GM23248 (cell line): ENCODE results near the gene ZNF865. TPM values are rescaled to one million over a fixed set of nuclear protein-coding genes. Genes with fewer than 3 reads are reported as not detected.

Experiments
- DNase-seq: peaks from one replicate; pipeline ENCODE4 v3.0.0-alpha.2; 2015
- H2AFZ ChIP-seq: fragments of 200-600 bp; sonication (generic); 2 replicates; pipeline ENCODE4 v1.6.1; 2016; ENCODE audit warnings: antibody characterized with exemption
- H3F3A ChIP-seq: fragments of 200-600 bp; sonication (generic); 2 replicates; pipeline ENCODE4 v1.6.1; 2016; ENCODE audit warnings: mild to moderate bottlenecking, antibody characterized with exemption, mixed run types; ENCODE audit not compliant: insufficient read depth
- H3K27ac ChIP-seq: fragments of 200-600 bp; sonication (generic); 2 replicates; pipeline ENCODE4 v1.5.1; 2016; ENCODE audit warnings: mild to moderate bottlenecking
- H3K27me3 ChIP-seq: fragments of 200-600 bp; sonication (generic); replicated peaks from 2 replicates; pipeline ENCODE4 v1.6.1; 2016; ENCODE audit warnings: mild to moderate bottlenecking; ENCODE audit not compliant: insufficient read depth
- H3K36me3 ChIP-seq: fragments of 200-600 bp; sonication (generic); 2 replicates; pipeline ENCODE4 v1.6.1; 2016; ENCODE audit warnings: low read depth, mild to moderate bottlenecking
- H3K4me1 ChIP-seq: fragments of 200-600 bp; sonication (generic); 2 replicates; pipeline ENCODE4 v1.6.1; 2016; ENCODE audit warnings: mild to moderate bottlenecking; ENCODE audit not compliant: insufficient read depth
- H3K4me2 ChIP-seq: fragments of 200-600 bp; sonication (generic); one replicate; pipeline ENCODE4 v1.6.1; 2016; ENCODE audit warnings: mild to moderate bottlenecking; ENCODE audit not compliant: unreplicated experiment
- H3K4me3 ChIP-seq: fragments of 200-600 bp; sonication (generic); 2 replicates; pipeline ENCODE4 v1.5.1; 2016; ENCODE audit warnings: mild to moderate bottlenecking
- H3K79me2 ChIP-seq: fragments of 200-600 bp; sonication (generic); 2 replicates; pipeline ENCODE4 v1.6.1; 2016; ENCODE audit warnings: mild to moderate bottlenecking; ENCODE audit not compliant: insufficient read depth
- H3K9ac ChIP-seq: fragments of 200-600 bp; sonication (generic); 2 replicates; pipeline ENCODE4 v1.6.1; 2016; ENCODE audit warnings: mild to moderate bottlenecking
- H3K9me2 ChIP-seq: fragments of 200-600 bp; sonication (generic); 2 replicates; pipeline ENCODE4 v1.6.1; 2016; ENCODE audit warnings: mixed run types, mild to moderate bottlenecking, moderate library complexity; ENCODE audit not compliant: insufficient read depth
- H3K9me3 ChIP-seq: fragments of 200-600 bp; sonication (generic); one replicate; pipeline ENCODE4 v1.6.1; 2017; ENCODE audit warnings: low read depth
- H4K20me1 ChIP-seq: fragments of 200-600 bp; sonication (generic); 2 replicates; pipeline ENCODE4 v1.6.0; 2016; ENCODE audit not compliant: insufficient read depth
- EZH2 ChIP-seq: fragments of 200-600 bp; sonication (generic); IDR thresholded peaks from 2 replicates; pipeline ENCODE4 v1.6.1; 2018; ENCODE audit warnings: antibody characterized with exemption, mild to moderate bottlenecking; ENCODE audit not compliant: insufficient read depth, poor library complexity, severe bottlenecking
- EZH2phosphoT487 ChIP-seq: fragments of 200-600 bp; sonication (generic); IDR thresholded peaks from 2 replicates; pipeline ENCODE4 v1.6.1; 2018; ENCODE audit warnings: antibody characterized with exemption, moderate library complexity, mild to moderate bottlenecking, low read depth; ENCODE audit not compliant: insufficient read depth
- WGBS, 2 experiments: methylation state at CpG; one replicate each; pipeline ENCODE4 v1.1.6; 2015 to 2017; ENCODE audit warnings: low lambda C conversion rate in 2 of 2, low coverage in 1 of 2; ENCODE audit errors: missing lambda C conversion rate in 2 of 2; 5-methylcytosine and 5-hydroxymethylcytosine counted together
- in situ Hi-C: fragments of 300-500 bp; cut with MboI; formaldehyde crosslinking; loops from 2 replicates; pipeline ENCODE4 v1.15.0; 2020
- polyA plus RNA-seq: library from polyadenylated mRNA; unstranded; fragments of >200 nt; fragmentation: Nextera tagmentation; extraction: Ambion mirVana; gene quantifications from 2 replicates; pipeline ENCODE4 v1.2.1, GENCODE V29; 2016
- total RNA-seq: library from RNA; depleted of rRNA; stranded (reverse); fragments of >200 nt; shearing (Covaris generic); gene quantifications from 2 replicates; pipeline ENCODE4 v1.2.3, GENCODE V29; 2014

ZNF865 gene
- total and polyA plus RNA-seq, 2 experiments from 2014 or later = 0.21 to 1.3 TPM

DNA sequence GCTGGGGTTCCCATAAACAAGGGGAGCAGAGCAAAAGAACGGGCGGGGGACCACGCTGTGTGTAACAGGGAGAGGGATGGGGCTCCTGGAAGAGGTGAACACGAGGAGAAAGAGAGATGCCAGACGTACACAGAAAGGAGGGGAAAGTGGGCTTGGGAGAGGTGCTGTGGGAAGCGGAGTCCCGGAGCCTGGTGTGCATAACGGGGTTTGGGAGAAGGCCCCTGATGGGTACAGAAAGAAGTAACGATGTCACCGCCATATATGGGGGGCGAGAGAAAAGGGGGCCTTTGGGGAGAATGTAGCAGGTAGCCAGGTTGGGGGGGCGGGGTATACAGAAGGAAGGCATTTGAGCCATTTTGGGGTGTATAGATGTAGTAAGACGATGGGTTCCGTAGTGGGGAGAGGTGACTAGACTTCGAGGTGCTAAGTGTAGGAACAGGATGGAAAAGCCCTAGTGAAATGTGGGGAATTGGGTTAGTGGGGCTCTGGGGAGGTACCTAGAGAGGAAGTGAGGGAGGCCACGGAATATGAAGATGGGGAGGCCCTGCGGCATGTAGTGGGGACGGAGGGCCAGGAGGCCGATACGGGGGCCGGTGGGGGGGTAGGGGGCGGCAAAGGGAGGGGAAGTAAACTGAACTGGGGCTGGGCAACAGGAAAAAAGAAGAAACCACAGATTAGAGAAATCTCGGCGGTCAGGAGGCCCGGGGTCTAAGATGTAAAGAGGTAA is 36.1 kb downstream of the ZNF865 start:
- 1 to 2% methylated on average over 13 to 25 of the region's 25 CpGs for WGBS, 2 experiments
- Histone ChIP-seq H3K9me3 (no peaks in the 10 kb centered on the region), H3K9ac (peak overlapping the region; percentile 87), H3K27me3 (no peaks in the 10 kb centered on the region), H3K36me3 (peaks cover 10% of the 10 kb centered on the region; the same call in 1 of the 2 replicates), H3K27ac (peak overlapping the region; percentile 80), H3K9me2 (no peaks in the 10 kb centered on the region), H3K4me3 (peak overlapping the region; percentile 87), H4K20me1 (no peaks in the 10 kb centered on the region), H2AFZ (peak overlapping the region; percentile 64), H3F3A (peaks cover 35% of the 10 kb centered on the region), H3K4me1 (peaks cover 19% of the 10 kb centered on the region), H3K79me2 (peaks cover 69% of the 10 kb centered on the region), H3K4me2 (peak overlapping the region; percentile 90)
- no peak for TF ChIP-seq EZH2
- no peak for TF ChIP-seq EZH2phosphoT487
- in situ Hi-C loops = loop anchor here (25.0 kb wide), 1 partner anchor 504 kb away; the partner anchor contains the start of gene TNNT1
- peak; percentile 61 for DNase-seq

- DNase-seq = peak; percentile 63
- WGBS, 2 experiments = 1 to 2% methylated on average over 50 to 60 of the region's 65 CpGs
- Histone ChIP-seq H3K4me3 (peak overlapping the region; percentile 87), H3K27me3 (no peaks in the 10 kb centered on the region), H3K9ac (peak overlapping the region; percentile 87), H3F3A (peaks cover 35% of the 10 kb centered on the region), H3K9me3 (no peaks in the 10 kb centered on the region), H3K27ac (peak overlapping the region; percentile 80), H4K20me1 (no peaks in the 10 kb centered on the region), H2AFZ (no peak overlapping the region; the same call in 1 of the 2 replicates), H3K4me1 (peaks cover 21% of the 10 kb centered on the region), H3K79me2 (peaks cover 69% of the 10 kb centered on the region), H3K36me3 (peaks cover 10% of the 10 kb centered on the region; the same call in 1 of the 2 replicates), H3K9me2 (no peaks in the 10 kb centered on the region), H3K4me2 (peak overlapping the region; percentile 90)
- in situ Hi-C loops = loop anchor here (25.0 kb wide), 1 partner anchor 505 kb away; the partner anchor contains the start of gene TNNT1
- TF ChIP-seq EZH2 = no peak
- no peak for TF ChIP-seq EZH2phosphoT487
Observed at GRCh38 chr19:55642153-55643002, 36.9 kb downstream of the ZNF865 start.

DNA sequence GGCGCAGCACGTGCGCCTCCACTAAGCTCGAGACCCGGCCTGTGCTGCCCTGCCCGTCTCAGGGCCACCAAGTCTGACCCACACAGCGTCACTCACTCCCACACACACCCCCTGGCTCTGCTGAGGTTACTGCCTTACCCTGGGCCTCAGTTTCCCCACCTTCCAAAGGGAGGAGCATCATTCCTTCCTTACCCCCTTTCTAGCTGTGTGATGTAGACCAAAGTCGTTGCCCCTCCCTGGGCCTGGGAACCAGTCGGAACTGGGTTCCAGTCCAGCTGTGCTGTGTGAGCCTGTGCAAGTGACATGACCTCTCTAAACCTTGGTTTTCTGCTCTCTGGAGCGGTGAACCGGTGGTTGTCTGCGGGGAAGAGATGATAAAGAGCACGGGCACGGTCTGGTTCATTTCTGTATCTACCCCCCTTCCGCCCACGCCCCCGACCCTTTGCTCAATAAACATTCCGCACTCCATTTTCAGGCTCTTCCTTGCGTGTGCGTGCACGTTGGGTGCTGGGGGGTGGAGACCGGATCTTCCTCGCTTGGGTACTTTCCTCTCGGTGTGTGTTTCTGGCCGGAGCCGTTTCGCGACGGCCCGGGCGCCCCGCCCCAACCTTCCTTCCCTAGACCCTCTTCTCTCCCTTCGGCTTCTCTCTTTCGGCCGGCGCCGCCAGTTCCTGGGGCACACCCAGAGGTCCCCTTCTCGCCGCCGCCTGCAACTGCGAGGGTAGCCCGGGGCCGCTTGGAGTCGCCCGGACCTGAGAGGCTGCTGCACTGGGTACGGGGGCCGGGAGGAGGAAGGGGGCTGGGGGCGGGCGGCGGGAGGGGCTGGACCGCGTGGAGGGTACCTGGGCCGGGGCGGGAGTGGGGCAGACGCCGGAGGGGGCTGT is 37.8 kb downstream of the ZNF865 start, which contains the start of gene ZNF581:
Gene ZNF581 (plus strand): TSS at position 647 of the 884 bp plus-strand sequence. CDS start 923 bp downstream, outside the sequence.
- Histone ChIP-seq H3K9me3 (no peaks in the 10 kb centered on the region), H3K4me3 (peak within 1 kb of the TSS; percentile 87), H3K27ac (peak within 1 kb of the TSS; percentile 80), H3K9ac (peak within 1 kb of the TSS; percentile 87), H2AFZ (peak within 1 kb of the TSS; percentile 58), H4K20me1 (no peaks in the 10 kb centered on the region), H3K4me1 (peaks cover 24% of the 10 kb centered on the region), H3K9me2 (no peaks in the 10 kb centered on the region), H3F3A (peaks cover 30% of the 10 kb centered on the region), H3K36me3 (peaks cover 10% of the 10 kb centered on the region; the same call in 1 of the 2 replicates), H3K79me2 (peaks cover 63% of the 10 kb centered on the region), H3K4me2 (peak within 1 kb of the TSS; percentile 90), H3K27me3 (no peaks in the 10 kb centered on the region)
- in situ Hi-C loops = loop anchor here (25.0 kb wide), 1 partner anchor 506 kb away; the partner anchor contains the start of gene TNNT1
- DNase-seq = peak; percentile 87
- 2% methylated on average over 38 to 56 of the region's 56 CpGs for WGBS, 2 experiments
- TF ChIP-seq EZH2 (no peak), EZH2phosphoT487 (no peak)
